SH-SY5Y (cell line): ENCODE data around the gene MYO10.

Source experiments
- GATA2 ChIP-seq: IDR thresholded peaks from 2 replicates; pipeline ENCODE4 v1.6.1; 2011; ENCODE audit warnings: mild to moderate bottlenecking, low read depth, low read length
- GATA3 ChIP-seq: IDR thresholded peaks from 2 replicates; pipeline ENCODE4 v1.6.1; 2011; ENCODE audit warnings: low read depth, mild to moderate bottlenecking, low read length, moderate library complexity

Gene MYO10

DNA sequence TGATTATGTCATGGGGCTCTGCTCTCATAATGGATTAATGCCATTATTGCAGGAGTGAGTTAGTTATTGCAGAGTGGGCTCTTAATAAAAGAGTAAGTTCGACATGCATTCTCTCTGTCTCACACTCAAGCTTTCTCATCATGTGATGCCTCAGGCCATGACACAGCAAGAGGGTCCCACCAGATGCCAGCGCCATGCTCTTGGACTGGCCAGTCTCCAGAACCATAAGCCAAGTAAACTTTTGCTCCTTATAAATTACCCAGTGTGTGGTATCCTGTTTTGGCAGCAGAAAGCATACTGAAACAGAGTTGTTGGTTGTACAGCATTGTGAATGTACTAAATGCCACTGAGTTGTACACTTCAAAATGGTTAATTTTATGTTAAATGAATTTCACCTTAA is 138.1 kb downstream of the MYO10 start:
- TF ChIP-seq GATA3 (no peak), GATA2 (no peak)

DNA sequence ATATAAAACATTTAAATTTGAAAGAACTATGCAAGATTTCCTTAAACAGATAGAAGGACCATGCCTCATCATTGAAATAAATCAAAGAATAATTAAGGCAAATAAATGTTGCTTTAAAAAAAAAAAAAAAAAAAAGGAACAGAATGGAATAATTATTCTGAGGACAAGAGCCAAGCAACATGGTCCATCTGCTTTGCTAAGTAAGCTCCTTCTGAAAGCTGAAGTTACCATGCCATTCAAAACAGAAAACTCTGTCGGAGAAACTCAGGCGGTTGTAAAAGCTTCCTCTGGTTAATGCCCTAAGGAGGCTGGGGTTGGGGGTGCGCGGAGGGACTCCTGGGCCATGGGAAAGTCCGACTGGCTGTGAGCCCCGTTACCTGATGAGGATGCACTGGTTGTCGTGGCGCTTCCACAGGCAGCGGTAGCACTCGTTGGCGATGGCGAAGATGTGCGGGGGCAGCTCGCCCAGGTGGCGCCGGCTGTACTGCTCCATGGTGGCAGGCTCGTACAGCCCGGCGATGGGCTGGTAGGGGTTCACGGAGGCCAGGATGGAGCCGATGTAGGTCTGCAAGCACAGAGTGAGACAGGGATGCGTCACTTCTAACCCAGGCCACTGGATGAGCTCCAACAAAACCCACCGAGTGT is 141.7 kb downstream of the MYO10 start:
- TF ChIP-seq GATA3 (no peak), GATA2 (no peak)

DNA sequence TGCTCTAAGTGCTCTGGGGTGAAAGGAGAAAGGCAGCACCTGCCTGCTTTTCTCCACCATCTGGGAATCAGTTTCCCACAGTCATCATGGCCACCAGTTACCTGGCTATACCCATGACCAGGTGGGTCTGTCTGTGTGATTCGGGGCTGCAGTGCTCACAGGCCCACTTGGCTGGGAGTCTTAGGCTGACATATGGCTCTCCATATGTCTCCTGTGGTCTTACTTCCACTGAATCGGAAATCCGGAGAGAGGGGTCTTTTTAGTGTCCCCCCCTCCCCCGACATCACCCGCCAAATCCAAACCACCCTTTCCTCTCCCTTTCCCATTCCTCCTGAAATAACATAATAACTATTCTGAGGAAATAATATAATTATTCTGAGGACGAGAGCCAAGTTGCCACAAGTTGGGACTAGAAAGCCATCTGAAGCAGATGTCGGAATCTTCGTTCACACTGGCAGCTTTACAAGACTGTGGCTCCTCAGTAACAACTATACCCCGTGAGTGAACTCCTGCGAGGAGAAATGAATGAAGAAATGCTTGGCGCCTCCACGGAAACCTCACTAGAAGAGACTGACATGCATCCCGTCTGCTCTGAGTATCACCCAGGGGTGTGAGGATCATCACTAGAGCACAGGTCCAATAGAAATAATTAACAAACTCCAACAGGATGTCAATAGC is 143.4 kb downstream of the MYO10 start:
- TF ChIP-seq GATA3 (no peak), GATA2 (no peak)

DNA sequence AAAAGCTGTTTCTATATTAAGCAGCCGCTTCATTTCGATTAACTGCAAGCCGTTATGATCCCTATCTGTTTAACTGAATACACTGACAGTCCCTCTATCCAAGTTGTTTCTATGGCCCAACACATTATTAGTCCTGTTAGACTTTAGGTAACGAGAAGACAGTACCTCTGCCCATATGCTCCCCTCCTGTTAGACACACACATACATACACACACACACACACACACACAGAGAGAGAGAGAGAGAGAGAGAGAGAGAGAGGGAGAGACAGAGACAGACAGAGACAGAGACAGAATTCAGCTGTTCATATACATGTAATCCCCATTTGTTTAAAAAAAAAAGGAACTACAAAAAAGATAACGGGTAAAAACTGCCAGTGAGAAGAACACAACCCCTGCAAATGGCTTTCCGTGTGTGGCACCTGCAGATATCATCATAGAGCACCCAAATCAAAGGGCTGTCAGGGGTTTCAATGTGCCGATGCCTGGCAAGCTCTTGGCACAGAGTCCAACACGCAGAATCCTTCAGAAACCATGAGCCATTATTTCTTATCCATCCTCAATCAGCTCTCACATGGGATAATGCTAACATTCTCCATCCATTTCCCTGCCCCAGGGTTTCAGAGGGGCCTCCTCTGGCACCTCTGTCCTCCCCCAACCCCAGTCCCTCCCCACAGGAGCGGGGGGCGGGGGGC is 144.0 kb downstream of the MYO10 start:
- TF ChIP-seq GATA2 (peak; percentile 97), GATA3 (peak; percentile 71)

DNA sequence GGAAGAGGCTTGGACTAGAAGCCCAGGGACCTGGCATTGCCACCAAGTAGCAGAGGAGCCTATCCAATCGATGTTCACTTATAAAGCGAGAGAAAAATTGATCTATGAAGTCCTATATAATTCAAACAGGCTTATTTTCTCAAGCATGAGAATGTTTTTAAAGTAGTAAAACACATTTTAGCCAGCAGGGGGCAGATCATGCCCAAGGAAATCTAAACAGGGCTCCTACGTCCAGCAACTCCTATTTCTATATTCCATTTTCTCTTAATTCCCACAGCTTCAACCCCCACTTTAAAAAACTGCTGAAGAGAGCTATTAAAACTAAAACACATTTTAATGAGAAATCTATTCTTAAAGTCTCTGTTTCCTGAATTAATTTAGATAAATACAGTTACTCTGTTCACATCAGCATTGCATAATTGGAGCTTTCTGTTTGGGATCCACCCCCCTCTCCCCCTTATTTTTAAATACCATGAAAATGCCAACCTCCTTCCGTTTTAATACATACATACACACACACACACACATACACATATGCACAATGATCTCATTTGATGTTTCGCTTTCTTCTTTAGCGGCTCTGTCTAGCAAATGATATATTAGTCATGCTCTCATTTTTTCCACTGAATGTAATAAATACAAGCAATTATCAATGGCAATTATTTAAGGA is 144.9 kb downstream of the MYO10 start:
- no peak for TF ChIP-seq GATA3
- no peak for TF ChIP-seq GATA2

DNA sequence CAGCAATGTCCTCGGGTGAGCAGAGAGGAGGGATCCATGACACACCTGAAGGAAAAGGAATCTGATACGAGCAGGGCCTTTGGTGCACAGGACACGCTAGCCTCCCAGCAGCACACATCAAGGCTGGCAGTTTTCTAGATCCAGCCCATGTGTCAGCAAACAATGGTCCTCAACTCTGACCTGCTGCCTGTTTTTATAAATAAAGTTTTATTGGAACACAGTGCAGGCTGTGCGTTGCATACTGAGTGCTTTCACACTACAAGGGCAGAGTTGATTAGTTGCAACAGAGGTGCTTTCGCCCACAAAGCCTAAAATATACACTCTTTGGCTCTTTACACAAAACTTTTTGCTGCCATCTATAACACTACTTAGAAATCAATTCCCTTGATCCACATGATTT is 147.1 kb downstream of the MYO10 start:
- TF ChIP-seq GATA2 = no peak
- TF ChIP-seq GATA3 = no peak

DNA sequence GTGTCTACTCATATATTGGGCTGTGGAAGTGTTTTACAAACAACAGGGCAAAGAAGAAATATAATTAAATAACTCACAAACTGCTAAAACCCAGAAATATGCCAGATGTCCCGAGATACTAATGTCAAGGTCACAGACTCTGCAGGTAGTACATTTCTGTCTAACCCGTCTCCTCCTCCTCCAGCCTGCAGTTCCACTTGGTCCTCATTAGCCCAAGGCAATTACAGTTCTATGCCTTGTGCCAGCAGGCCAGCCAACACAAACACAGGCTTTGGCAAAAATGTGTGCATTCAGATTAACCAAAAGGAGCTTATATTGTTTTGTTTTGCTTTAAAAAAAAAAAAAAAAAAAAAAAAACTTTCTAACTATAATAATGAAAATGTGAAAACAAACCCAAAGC is 148.8 kb downstream of the MYO10 start:
- TF ChIP-seq GATA3 = no peak
- no peak for TF ChIP-seq GATA2

DNA sequence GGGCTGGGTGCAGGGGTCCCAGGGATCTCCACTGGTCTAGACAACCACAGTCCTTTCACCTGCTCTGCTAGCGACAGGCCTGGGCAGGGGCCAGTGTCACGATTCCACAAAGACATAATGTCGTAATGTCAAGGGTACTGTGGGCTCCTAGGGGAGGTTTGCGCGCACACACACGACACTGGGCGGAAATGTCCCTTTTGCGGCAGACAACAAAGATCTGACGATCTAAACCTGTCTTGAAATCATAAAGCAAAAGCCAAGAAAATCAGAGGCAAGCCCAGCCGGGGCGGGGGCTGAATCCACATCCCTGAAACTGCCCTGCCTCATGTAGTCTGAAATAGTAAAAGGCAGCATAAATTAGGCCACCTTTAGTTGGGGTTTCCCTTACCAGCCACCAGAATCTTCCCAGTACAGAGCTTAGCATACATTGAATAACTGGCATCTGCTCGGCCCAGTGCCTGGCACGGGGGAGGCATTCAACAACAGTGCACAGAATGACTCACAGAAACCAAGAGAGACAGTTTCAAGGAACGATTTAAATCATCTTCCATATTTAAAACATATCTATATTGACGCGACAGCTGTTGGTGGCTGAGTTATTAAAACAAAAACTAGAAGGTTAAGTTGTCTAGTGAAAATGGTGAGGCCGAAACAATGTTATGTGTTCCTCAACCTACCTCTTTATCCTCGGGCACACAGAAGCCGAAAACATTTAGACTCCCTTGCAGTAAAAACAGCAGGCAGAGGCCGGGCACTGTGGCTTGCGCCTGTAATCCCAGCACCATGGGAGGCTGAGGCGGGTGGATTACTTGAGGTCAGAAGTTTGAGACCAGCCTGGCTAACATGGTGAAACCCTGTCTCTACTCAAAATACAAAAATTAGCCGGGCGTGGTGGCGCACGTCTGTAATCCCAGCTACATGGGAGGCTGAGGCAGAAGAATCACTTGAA is 151.0 kb downstream of the MYO10 start:
- TF ChIP-seq GATA2 = no peak
- no peak for TF ChIP-seq GATA3

DNA sequence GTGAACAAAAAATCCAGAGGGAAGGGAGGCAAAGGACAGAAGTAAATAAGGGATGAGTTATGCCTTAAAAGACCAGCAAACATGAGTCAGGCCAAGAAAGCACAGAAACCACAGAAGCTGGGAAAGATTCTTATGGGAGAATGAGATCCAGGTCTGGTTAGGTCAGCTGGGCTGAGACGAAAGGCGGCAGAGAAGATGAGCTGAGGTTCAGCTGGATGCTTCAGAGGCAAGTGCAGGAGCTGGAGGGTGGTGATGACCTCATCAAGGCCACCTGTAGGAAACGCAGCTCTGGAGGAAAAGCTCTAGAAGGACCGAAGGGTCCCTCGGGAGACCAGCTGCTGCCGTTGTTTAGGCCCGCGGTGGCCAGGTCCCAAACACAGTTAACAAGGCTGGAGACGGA is 152.0 kb downstream of the MYO10 start:
- TF ChIP-seq GATA3 (no peak), GATA2 (no peak)

DNA sequence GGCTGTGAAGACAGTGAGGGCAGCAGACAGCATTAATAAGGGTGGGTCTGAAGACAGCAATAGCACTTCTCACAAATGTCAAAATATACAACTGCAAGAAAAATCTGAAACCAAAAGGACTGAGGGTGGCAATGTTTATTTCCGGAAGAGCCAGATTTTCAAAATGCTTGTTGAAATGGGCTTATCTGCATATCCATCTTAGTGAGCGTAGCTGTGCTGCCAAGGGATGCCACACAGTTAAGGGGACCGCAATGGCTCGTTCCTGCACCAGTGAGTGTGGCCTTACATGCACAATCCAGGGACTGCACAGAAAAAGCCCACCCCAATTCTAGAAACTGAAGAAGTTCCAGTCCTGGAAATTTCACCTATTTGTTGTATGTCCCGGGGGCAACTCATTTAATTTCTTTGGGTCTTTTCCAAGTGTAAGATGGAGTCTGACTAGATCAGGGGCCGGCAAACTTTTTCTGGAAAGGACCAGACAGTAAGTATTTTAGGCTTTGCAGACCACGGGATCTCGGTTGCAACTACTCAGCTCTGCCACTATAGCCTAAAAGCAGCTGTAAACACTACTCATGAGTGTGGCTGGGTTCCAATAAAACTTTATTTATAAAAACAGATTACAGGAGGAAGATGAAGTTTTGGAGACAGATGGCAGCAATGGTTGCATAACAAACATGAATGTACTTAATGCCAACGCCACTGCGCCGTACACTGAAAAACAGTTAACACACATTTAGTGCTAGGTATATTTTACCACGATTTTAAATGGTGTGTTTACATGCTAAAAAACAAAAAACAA is 154.1 kb downstream of the MYO10 start:
- TF ChIP-seq GATA3 (no peak), GATA2 (peak; percentile 63)

DNA sequence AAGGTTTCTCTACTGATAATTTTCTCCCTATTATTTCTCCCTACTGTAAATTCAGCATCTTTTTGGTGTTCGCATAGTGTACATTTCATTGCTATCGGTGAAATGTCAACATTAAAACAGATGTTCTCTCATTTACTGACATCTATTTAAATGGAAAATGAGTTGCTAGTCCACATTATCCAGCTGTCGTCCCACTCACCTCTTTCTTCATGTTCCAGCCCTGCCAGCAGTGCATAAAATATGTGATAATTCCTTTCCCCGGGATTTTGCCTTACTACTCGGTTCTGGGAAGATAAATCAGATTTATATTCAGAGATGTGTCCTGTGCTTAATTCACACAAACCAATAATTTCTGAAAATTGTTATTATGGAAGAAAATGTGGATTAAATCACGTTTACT is 155.8 kb downstream of the MYO10 start:
- TF ChIP-seq GATA3 (no peak), GATA2 (no peak)

DNA sequence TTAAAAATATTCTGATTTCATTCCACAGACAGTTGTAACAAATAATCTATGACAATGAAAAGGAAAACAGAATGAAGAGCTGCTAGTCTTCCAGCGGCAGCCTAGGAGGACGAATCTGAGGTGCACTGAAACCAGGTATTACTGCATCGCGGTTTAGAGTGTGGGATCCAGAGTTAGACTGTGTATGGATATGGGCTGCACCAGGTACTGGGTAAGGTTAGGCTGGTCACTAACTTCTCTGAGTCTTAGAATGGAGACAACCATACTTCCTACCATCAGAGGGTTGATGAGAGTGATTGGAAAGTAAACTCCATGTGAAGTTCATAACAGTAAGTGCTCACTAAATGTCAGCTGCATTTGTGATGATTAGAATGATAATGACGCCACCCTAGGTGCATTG is 158.7 kb downstream of the MYO10 start:
- TF ChIP-seq GATA2 (no peak), GATA3 (no peak)
